ENCODE data around the gene TMEM131.
"Not testable (repeated sequence)": the region's sequence is repeated elsewhere in the genome, so short reads cannot be mapped to it uniquely, and the experiment has no call there.

The TMEM131 gene

DNA sequence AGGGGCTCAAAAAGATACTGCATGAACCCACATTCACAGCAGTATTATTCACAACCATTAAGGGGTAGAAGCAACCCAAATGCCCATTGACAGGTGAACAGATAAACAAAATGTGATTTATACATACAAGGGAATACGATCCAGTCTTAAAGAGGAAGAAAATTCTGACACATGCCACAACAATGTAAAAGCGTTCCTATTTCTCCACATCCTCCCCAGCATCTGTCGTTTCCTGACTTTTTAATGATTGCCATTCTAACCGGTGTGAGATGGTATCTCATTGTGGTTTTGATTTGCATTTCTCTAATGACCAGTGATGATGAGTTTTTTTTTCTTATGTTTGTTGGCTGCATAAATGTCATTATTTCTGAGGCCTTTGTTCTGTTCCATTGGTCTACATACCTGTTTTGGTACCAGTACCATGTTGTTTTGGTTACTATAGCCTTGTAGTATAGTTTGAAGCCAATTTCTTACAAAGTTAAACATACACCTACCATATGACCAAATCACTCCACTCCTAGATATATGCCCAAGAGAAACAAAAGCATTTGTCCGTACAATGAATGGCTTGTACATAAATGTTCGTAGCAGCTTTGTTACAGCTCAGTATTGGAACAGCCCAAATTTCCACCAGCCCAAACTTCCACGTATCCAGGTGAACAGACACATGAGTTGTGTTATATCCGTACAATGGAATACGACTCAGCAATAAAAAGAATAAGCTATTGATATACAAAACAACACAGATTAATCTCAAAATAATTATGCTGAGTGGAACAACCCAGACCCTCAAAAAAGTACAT lies 85.1 kb downstream of the TMEM131 start:
- H3K27ac ChIP-seq (ENCODE audit: low read depth, low read length) = no peak overlapping the region
- peaks cover 5% of the 10 kb centered on the region for H3K36me3 ChIP-seq (ENCODE audit: control insufficient read depth, insufficient read depth, low read length)
- H3K27me3 ChIP-seq (ENCODE audit: control insufficient read depth, insufficient read depth, low read length) = no peaks in the 10 kb centered on the region
- no peak overlapping the region for H3K9ac ChIP-seq (ENCODE audit: low read length)
- no peaks in the 10 kb centered on the region for H3K4me1 ChIP-seq (ENCODE audit: control insufficient read depth, insufficient read depth, low read length)
- H3K4me3 ChIP-seq (ENCODE audit: low read length) = no peak overlapping the region

DNA sequence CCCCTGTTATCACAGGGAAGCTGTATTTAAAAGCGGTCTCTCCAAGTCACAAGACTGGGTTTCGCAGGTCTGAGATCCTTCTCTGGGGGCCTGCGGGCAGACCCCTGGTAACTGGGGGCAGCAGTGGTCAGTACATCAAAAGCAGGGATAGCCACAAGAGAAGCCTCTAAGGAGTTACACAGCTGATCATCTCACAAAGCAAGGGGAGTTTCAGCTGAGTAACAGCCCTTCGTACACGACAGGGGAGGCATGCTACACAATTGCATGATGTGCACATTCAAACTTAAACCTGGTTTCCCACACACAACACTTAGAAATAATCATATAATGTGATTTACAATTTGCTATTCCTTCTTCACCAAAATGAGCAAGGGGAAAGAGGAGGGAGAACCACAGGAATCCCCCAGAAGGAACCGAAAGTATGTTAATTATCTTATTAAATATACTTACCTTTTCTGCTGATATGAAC lies 87.5 kb downstream of the TMEM131 start:
- Histone ChIP-seq H3K27ac (ENCODE audit: low read depth, low read length) (no peak overlapping the region), H3K9ac (ENCODE audit: low read length) (no peak overlapping the region), H3K4me3 (ENCODE audit: low read length) (no peak overlapping the region), H3K36me3 (ENCODE audit: control insufficient read depth, insufficient read depth, low read length) (peaks cover 5% of the 10 kb centered on the region), H3K4me1 (ENCODE audit: control insufficient read depth, insufficient read depth, low read length) (no peaks in the 10 kb centered on the region), H3K27me3 (ENCODE audit: control insufficient read depth, insufficient read depth, low read length) (no peaks in the 10 kb centered on the region)

DNA sequence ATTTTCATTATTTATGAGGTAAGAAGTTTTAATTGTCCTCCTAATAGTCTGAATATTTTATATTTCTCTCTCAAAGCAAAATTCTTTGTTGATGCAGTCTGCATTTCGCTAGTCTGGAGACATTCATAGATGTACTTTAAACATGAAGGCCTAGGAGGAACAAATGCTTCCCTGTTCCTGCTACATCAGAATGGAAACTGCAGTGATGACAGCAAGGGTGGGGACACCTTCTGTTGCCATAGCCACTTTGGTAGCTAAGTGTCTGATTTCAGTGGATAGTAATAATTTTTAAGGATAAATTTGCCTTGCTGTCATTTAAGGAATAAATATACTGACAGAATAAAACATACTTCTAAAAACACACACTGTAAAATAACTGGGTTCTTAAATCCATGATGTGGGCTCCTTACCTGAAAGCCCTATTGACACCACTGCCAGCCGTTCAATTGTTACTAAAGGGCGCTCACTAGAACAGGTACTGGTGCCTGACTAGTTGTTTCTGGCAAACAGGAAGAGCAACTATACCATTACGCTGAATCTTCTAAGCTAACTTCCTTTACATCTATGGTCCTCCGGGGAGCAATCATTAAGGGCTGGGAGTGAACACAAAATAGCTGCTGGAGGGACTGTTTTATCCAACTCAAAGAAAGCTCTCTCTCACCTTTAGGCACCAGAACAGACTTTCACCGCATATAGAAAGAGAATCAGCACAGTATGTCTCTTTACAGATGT lies 88.2 kb downstream of the TMEM131 start:
- H3K9ac ChIP-seq (ENCODE audit: low read length) = no peak overlapping the region
- H3K36me3 ChIP-seq (ENCODE audit: control insufficient read depth, insufficient read depth, low read length) = peaks cover 5% of the 10 kb centered on the region
- no peak overlapping the region for H3K27ac ChIP-seq (ENCODE audit: low read depth, low read length)
- no peaks in the 10 kb centered on the region for H3K4me1 ChIP-seq (ENCODE audit: control insufficient read depth, insufficient read depth, low read length)
- H3K27me3 ChIP-seq (ENCODE audit: control insufficient read depth, insufficient read depth, low read length) = no peaks in the 10 kb centered on the region
- H3K4me3 ChIP-seq (ENCODE audit: low read length) = no peak overlapping the region

DNA sequence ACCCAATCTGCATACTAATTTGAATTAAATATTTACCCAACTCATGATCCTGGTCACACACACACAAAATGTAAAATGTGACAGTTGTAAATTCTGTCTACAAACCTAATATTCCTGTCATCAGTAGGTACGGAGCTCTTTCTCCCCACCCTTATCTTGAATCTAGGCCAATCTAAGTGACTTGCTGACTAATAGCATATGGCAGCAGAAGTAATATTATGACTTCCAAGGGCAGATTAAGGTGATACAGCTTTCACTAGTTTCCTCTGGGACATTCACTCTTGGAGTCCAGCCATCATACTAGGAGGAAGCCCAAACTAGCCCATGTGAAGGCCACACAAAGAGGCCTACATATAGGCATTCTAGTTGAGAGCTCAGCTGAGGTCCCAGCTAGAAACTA lies 89.4 kb downstream of the TMEM131 start:
- Histone ChIP-seq H3K36me3 (ENCODE audit: control insufficient read depth, insufficient read depth, low read length) (peaks cover 5% of the 10 kb centered on the region), H3K27me3 (ENCODE audit: control insufficient read depth, insufficient read depth, low read length) (no peaks in the 10 kb centered on the region), H3K27ac (ENCODE audit: low read depth, low read length) (no peak overlapping the region), H3K9ac (ENCODE audit: low read length) (no peak overlapping the region), H3K4me3 (ENCODE audit: low read length) (no peak overlapping the region), H3K4me1 (ENCODE audit: control insufficient read depth, insufficient read depth, low read length) (no peaks in the 10 kb centered on the region)

DNA sequence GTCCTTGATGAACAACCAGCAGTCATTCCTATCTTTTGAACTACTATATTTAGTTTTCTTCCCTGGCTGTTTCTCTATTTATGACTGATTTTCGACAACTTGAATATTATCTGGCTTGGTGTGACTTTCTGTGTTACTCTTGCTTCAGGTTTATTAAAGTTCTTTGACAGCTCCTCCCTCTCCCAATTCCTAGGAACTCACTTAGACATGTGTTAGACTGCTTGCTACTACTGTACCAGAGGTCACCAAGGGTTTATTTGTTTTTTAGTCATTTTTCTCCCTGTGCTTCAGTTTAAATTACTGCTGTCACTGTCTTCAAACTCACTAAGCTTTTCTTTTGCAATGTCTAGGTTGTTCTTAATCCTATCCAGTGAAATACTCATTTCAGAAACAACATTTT lies 90.5 kb downstream of the TMEM131 start:
- Histone ChIP-seq H3K4me3 (ENCODE audit: low read length) (no peak overlapping the region), H3K27ac (ENCODE audit: low read depth, low read length) (no peak overlapping the region), H3K4me1 (ENCODE audit: control insufficient read depth, insufficient read depth, low read length) (no peaks in the 10 kb centered on the region)

DNA sequence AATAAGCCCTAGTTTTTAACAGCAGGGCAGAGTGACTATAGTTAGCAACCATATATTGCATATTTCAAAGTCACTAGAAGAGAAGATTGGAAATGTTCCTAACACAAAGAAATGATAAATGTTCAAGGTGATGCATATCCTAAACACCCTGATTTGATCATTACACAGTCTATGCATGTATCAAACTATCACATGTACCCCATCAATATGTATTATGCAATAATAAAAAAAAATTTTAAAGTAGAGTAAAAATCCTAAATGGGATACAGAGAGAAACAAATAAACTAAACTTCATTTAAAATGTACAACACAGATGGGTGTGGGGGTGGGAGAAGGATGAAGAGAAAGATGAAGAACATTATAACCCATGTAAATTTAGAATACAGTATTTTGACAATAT lies 93.9 kb downstream of the TMEM131 start:
- no peaks in the 10 kb centered on the region for H3K4me1 ChIP-seq (ENCODE audit: control insufficient read depth, insufficient read depth, low read length)
- no peak overlapping the region for H3K27ac ChIP-seq (ENCODE audit: low read depth, low read length)
- no peak overlapping the region for H3K4me3 ChIP-seq (ENCODE audit: low read length)
- H3K36me3 ChIP-seq (ENCODE audit: control insufficient read depth, insufficient read depth, low read length) = peaks cover 5% of the 10 kb centered on the region
- H3K9ac ChIP-seq (ENCODE audit: low read length) = no peak overlapping the region
- H3K27me3 ChIP-seq (ENCODE audit: control insufficient read depth, insufficient read depth, low read length) = no peaks in the 10 kb centered on the region

More for the DNA sequence above, 90.5 kb downstream of the TMEM131 start:
- H3K36me3 ChIP-seq (ENCODE audit: control insufficient read depth, insufficient read depth, low read length) = peaks cover 5% of the 10 kb centered on the region
- H3K27me3 ChIP-seq (ENCODE audit: control insufficient read depth, insufficient read depth, low read length) = no peaks in the 10 kb centered on the region
- H3K9ac ChIP-seq (ENCODE audit: low read length) = no peak overlapping the region

DNA sequence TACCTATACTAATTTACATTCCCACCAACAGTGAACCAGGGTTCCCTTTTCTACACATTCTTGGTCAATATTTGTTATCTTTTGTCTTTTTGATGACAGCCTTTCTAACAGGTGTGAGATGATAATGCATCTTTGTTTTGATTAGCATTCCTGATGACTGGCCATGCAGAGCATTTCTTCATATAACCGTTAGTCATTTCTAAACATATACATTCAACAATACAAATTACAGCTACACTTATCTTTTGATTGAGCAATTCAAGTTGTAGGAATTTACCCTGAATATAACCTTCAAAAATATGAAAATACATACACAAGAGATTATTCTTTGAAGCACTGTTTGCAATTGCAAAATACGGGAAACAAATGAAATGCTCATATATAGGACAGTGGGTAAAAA lies 94.9 kb downstream of the TMEM131 start:
- Histone ChIP-seq H3K27me3 (ENCODE audit: control insufficient read depth, insufficient read depth, low read length) (no peaks in the 10 kb centered on the region), H3K4me3 (ENCODE audit: low read length) (no peak overlapping the region), H3K4me1 (ENCODE audit: control insufficient read depth, insufficient read depth, low read length) (no peaks in the 10 kb centered on the region), H3K9ac (ENCODE audit: low read length) (no peak overlapping the region), H3K36me3 (ENCODE audit: control insufficient read depth, insufficient read depth, low read length) (no peaks in the 10 kb centered on the region), H3K27ac (ENCODE audit: low read depth, low read length) (no peak overlapping the region)

DNA sequence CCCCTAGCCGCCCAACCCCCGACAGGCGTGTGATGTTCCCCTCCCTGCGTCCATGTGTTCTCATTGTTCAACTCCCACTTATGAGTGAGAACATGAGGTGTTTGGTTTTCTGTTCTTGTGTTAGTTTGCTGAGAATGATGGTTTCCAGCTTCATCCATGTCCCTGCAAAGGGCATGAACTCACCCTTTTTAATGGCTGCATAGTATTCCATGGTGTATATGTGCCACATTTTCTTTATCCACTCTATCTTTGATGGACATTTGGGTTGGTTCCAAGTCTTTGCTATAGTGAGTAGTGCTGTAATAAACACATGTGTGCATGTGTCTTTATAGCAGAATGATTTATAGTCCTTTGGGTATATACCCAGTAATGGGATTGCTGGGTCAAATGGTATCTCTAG lies 102.7 kb downstream of the TMEM131 start:
- H3K9ac ChIP-seq (ENCODE audit: low read length); H3K4me1 ChIP-seq (ENCODE audit: control insufficient read depth, insufficient read depth, low read length); H3K27me3 ChIP-seq (ENCODE audit: control insufficient read depth, insufficient read depth, low read length); H3K27ac ChIP-seq (ENCODE audit: low read depth, low read length); H3K36me3 ChIP-seq (ENCODE audit: control insufficient read depth, insufficient read depth, low read length); H3K4me3 ChIP-seq (ENCODE audit: low read length): not testable (repeated sequence)

DNA sequence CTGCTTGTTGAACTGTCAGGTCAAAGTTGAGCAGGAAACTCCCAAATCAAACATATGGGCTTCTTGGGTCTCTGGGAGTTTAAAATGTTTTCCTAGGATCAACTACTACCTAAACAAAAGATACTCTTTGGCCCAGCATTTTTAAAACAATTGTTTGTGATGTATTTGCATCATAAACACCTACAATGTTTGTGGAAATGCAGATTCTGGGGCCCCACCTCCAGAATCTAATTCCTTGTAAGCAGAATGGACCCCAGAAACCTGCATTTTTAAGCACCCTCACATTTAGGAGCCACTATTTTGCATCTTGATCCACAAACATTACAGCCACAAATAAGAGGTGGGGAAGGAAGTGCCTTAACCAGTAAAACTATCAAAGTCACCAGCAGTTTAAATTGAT lies 104.1 kb downstream of the TMEM131 start:
- no peaks in the 10 kb centered on the region for H3K4me1 ChIP-seq (ENCODE audit: control insufficient read depth, insufficient read depth, low read length)
- H3K27me3 ChIP-seq (ENCODE audit: control insufficient read depth, insufficient read depth, low read length) = no peaks in the 10 kb centered on the region
- H3K36me3 ChIP-seq (ENCODE audit: control insufficient read depth, insufficient read depth, low read length) = peaks cover 8% of the 10 kb centered on the region
- H3K27ac ChIP-seq (ENCODE audit: low read depth, low read length) = no peak overlapping the region
- H3K4me3 ChIP-seq (ENCODE audit: low read length) = no peak overlapping the region
- no peak overlapping the region for H3K9ac ChIP-seq (ENCODE audit: low read length)

DNA sequence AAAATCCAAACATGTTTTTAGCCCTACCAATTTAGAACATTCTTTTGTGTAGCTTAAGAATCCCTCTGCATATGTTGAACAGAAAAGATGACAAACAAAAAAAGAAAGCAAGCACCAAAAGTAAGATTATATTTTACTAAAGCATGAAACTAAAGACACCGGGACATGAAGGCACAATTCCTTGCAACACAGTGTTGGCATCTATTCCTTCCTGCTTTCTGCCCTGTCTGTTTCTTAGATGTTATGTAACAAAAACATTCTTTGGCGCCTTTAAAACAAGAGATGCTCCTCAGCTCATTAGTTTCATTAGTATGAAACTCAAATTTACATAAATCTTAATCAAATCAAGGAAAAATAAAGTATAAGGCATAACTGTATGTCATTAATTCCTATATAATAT lies 106.6 kb downstream of the TMEM131 start:
- no peak overlapping the region for H3K9ac ChIP-seq (ENCODE audit: low read length)
- peaks cover 13% of the 10 kb centered on the region for H3K36me3 ChIP-seq (ENCODE audit: control insufficient read depth, insufficient read depth, low read length)
- no peak overlapping the region for H3K4me3 ChIP-seq (ENCODE audit: low read length)
- H3K27ac ChIP-seq (ENCODE audit: low read depth, low read length) = no peak overlapping the region
- H3K27me3 ChIP-seq (ENCODE audit: control insufficient read depth, insufficient read depth, low read length) = no peaks in the 10 kb centered on the region
- H3K4me1 ChIP-seq (ENCODE audit: control insufficient read depth, insufficient read depth, low read length) = no peaks in the 10 kb centered on the region

DNA sequence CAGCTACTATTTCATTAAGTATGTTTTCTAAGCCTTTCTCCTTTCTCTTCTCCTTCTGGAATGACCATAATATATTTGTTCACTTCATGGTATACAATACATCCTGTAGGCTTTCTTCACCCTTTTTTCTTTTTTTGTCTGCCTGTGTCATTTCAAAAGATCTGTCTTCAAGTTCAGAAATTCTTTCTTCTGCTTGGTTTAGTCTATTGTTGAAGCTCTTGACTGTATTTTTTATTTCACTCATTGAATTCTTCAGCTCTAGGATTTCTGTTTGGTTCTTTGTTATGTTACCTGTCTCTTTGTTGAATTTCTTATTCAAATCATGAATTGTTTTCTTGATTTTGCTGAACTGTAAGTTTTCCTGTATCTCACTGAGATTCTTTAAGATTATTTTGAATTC lies 109.9 kb downstream of the TMEM131 start:
- no peak overlapping the region for H3K9ac ChIP-seq (ENCODE audit: low read length)
- H3K27me3 ChIP-seq (ENCODE audit: control insufficient read depth, insufficient read depth, low read length) = no peaks in the 10 kb centered on the region
- H3K36me3 ChIP-seq (ENCODE audit: control insufficient read depth, insufficient read depth, low read length) = peaks cover 13% of the 10 kb centered on the region
- no peaks in the 10 kb centered on the region for H3K4me1 ChIP-seq (ENCODE audit: control insufficient read depth, insufficient read depth, low read length)
- H3K27ac ChIP-seq (ENCODE audit: low read depth, low read length) = no peak overlapping the region
- no peak overlapping the region for H3K4me3 ChIP-seq (ENCODE audit: low read length)

DNA sequence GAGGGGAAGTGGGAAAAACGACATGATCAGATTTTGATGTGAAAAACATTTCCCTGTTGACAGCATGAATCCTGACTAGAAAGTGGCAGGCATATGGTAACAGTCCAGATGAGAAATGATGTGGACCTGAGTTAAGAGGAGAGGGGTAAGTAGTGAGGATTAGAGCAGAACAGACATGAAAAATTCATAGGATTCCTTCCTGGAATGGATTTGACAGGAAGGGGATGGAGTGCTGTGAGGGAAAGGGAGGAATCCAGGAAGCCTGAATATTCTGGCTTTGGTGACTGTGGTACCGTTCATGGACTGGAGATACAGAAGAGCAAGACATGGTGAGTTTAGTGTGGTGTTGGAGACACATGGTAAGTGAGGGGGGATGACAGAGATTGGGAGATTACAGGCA lies 115.4 kb downstream of the TMEM131 start:
- no peak overlapping the region for H3K9ac ChIP-seq (ENCODE audit: low read length)
- no peaks in the 10 kb centered on the region for H3K4me1 ChIP-seq (ENCODE audit: control insufficient read depth, insufficient read depth, low read length)
- H3K27ac ChIP-seq (ENCODE audit: low read depth, low read length) = no peak overlapping the region
- H3K4me3 ChIP-seq (ENCODE audit: low read length) = no peak overlapping the region
- H3K27me3 ChIP-seq (ENCODE audit: control insufficient read depth, insufficient read depth, low read length) = no peaks in the 10 kb centered on the region
- H3K36me3 ChIP-seq (ENCODE audit: control insufficient read depth, insufficient read depth, low read length) = no peaks in the 10 kb centered on the region

DNA sequence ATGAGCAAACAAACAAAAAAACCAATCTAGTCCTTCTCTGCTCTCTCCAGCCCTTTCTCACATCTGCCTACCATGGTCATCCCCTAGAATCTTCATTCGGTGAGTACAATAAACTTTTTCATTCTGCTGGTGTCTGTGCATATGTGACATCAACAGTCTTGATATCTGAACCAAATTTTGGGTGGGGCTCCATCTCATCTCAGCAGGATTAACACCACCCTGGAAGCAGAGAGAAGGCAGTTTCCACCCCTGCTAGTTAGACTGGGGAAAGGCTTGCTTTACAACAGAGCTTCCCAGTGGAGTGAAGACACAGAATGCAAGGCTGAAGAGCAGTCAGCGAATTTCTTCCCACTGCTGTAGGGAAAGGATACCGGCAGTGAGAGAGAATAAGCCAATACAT lies 116.9 kb downstream of the TMEM131 start:
- Histone ChIP-seq H3K4me3 (ENCODE audit: low read length) (no peak overlapping the region), H3K27me3 (ENCODE audit: control insufficient read depth, insufficient read depth, low read length) (no peaks in the 10 kb centered on the region), H3K4me1 (ENCODE audit: control insufficient read depth, insufficient read depth, low read length) (no peaks in the 10 kb centered on the region), H3K36me3 (ENCODE audit: control insufficient read depth, insufficient read depth, low read length) (no peaks in the 10 kb centered on the region), H3K27ac (ENCODE audit: low read depth, low read length) (no peak overlapping the region), H3K9ac (ENCODE audit: low read length) (no peak overlapping the region)
